ENCODE results near the gene FAM120AOS.

The FAM120AOS gene

GRCh38 chr9:93436655-93437407 is 16.6 kb downstream of the FAM120AOS start:
- no peak for DNase-seq

GRCh38 chr9:93436218-93436617 is 17.2 kb downstream of the FAM120AOS start:
- no peak for DNase-seq

- DNase-seq = no peak
Measured at GRCh38 chr9:93435386-93435785, 18.0 kb downstream of the FAM120AOS start.

DNA sequence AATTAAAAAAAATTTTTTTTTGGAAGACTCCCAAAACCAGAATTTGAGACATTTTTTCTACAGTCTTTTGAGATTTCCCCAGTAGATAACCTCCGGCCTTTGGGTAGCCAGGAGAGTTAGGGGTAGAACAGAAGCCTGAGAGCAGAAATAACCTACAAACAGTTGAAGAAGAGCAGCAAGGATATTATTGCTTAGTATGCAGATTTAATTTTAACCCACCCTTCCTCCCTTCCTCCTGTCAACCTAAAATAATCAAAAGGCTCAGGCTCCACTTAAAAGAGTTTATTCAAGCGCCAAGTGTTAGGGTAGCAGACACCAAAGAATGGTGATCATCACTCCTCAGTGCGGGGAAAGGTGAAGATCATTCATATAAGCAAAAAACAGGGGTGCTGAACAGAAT is 19.3 kb downstream of the FAM120AOS start:
- no peak for DNase-seq

- no peak for DNase-seq
Measured at GRCh38 chr9:93432964-93433363, 20.4 kb downstream of the FAM120AOS start.

- DNase-seq = no peak
Measured at GRCh38 chr9:93431539-93432105, 21.8 kb downstream of the FAM120AOS start.

GRCh38 chr9:93427655-93428379 is 25.6 kb downstream of the FAM120AOS start:
- no peak for DNase-seq

- no peak for DNase-seq
Measured at GRCh38 chr9:93422977-93423616, 30.3 kb downstream of the FAM120AOS start.

- DNase-seq = no peak
Measured at GRCh38 chr9:93419023-93419422, 34.4 kb downstream of the FAM120AOS start.

GRCh38 chr9:93417538-93417937 is 35.8 kb downstream of the FAM120AOS start:
- no peak for DNase-seq

DNA sequence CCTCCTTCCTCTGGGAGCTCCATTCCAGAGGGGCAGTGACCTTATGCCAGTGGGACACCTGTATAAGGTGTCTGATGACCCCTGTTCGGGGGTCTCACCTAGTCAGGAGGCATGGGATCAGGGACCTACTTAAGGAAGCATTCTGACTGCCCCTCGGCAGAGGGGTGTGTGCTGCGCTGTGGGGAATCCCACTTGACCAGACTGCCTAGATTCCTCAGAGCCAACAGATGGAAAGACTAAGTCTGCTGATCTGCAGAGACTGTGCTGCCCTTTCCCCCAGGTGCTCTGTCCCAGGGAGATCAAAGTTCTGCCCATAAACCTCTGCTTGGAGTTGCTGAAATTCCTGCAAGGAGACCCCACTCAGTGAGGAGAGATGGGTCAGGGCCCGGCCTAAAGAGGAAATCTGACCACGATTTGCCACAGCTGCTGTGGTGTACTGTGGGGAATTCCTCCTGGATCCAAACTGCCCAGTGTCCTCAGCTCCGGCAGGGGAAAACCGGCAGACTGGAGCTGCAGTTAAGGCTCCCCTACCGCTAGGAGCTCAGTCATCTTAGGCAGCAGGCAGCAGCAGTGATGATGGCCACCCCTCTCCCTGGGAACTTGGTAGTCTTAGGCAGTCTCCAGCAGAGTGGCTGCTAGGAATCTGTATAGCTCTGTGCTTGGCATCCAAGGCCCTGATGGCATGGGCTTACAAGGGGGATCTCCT is 36.7 kb downstream of the FAM120AOS start:
- DNase-seq = no peak

- DNase-seq = no peak
Measured at GRCh38 chr9:93415176-93415690, 38.1 kb downstream of the FAM120AOS start.

GRCh38 chr9:93413530-93413929 is 39.9 kb downstream of the FAM120AOS start:
- no peak for DNase-seq

- DNase-seq = no peak
Measured at GRCh38 chr9:93406371-93406770, 47.0 kb downstream of the FAM120AOS start.

DNA sequence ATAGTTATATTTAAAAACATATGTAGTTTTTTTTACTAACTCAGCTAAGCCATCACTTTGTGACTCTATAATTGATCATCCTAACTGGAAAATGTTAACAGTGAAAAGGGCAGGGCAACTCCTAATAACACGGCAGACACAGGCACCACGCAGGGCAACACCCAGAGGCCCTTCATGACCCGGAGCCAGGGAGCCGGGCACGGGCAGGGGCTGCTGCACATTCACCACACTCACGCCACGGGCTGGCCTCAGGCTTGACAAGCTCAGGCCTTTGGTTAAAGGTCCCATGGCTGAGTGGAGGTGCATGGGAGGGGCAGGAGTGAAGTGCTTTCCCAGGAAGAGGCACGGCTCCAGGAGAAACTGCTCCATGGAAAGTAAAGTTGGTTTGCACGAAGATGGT is 54.9 kb downstream of the FAM120AOS start:
- no peak for DNase-seq

- DNase-seq = no peak
Measured at GRCh38 chr9:93397661-93398373, 55.6 kb downstream of the FAM120AOS start.

All from right forelimb (tissue), 1 donor.